K562 (cell line): ENCODE results near the gene TET2. TPM values are rescaled to one million over a fixed set of nuclear protein-coding genes. Genes with fewer than 3 reads are reported as not detected.

Source experiments
- ATAC-seq: fragments of 200-7000 bp; cut with Tn5 transposase; 3 replicates; pipeline ENCODE4 v1.9.1; 2020; ENCODE audit warnings: moderate library complexity
- BruUV-seq: library from RNA; stranded (reverse); fragments of 400-500 nt; replicated peaks from 2 replicates; lab custom pipeline; 2021; lab: Mats Ljungman, UMichigan
- CTCF ChIA-PET: fragments of 300-600 bp; formaldehyde crosslinking; extraction: SDS; loops from one replicate; lab custom pipeline; 2021; ENCODE audit warnings: low intra/inter-chr PET ratio; lab: Yijun Ruan, JAX
- POLR2A ChIA-PET: fragments of 300-600, 350-650 bp; sonication (Branson Sonifier 250); formaldehyde crosslinking; extraction: SDS; loops from one replicate; lab custom pipeline; 2021; ENCODE audit warnings: antibody characterized with exemption, inconsistent platforms; lab: Yijun Ruan, JAX
- DNase-seq, 4 experiments: peaks; one replicate each; pipeline versions ENCODE4 v3.0.0 to v3.0.0-alpha.2; 2011 to 2018; ENCODE audit warnings: low spot score in 3 of 4, mixed read lengths in 3 of 4; ENCODE audit errors: extremely low read depth in 1 of 4
- FAIRE-seq: peaks from 2 replicates; lab custom pipeline; 2011; peaks lifted over from hg19 to GRCh38; lab: Jason Lieb, UNC
- H2AFZ ChIP-seq: 2 replicates; pipeline ENCODE4 v1.6.0; 2011; ENCODE audit warnings: low read depth, low read length, control low read depth, inconsistent platforms
- H3K27ac ChIP-seq: fragments of 200-600 bp; 3 replicates; pipeline ENCODE4 v1.8.0; 2011; ENCODE audit warnings: low read depth, mild to moderate bottlenecking, control low read depth, inconsistent platforms, low read length, moderate library complexity, mixed read lengths; ENCODE audit errors: extremely low read depth
- H3K27me3 ChIP-seq, 2 experiments: fragments of 300-600 bp in 1 of 2; 2 replicates in 1 of 2; 3 replicates in 1 of 2; pipeline versions ENCODE4 v1.6.0 to v1.8.0; 2011; ENCODE audit warnings: inconsistent platforms in 2 of 2, low read length in 2 of 2, mild to moderate bottlenecking in 1 of 2, mixed read lengths in 1 of 2, moderate library complexity in 1 of 2; ENCODE audit not compliant: control insufficient read depth in 2 of 2, insufficient read depth in 2 of 2
- H3K36me3 ChIP-seq: fragments of 300-600 bp; 3 replicates; pipeline ENCODE4 v1.8.0; 2011; ENCODE audit warnings: mild to moderate bottlenecking, low read length, inconsistent platforms; ENCODE audit not compliant: control insufficient read depth, insufficient read depth
- H3K4me1 ChIP-seq, 2 experiments: fragments of 200-600 bp in 1 of 2; replicated peaks in 1 of 2; 2 replicates in 1 of 2; 3 replicates in 1 of 2; pipeline versions ENCODE4 v1.5.1 to v1.8.0; 2011; ENCODE audit warnings: inconsistent platforms in 2 of 2, low read length in 2 of 2, mild to moderate bottlenecking in 1 of 2, mixed read lengths in 1 of 2, moderate library complexity in 1 of 2; ENCODE audit not compliant: control insufficient read depth in 2 of 2, insufficient read depth in 2 of 2
- H3K4me2 ChIP-seq: 2 replicates; pipeline ENCODE4 v1.6.1; 2011; ENCODE audit warnings: low read length, control low read depth, inconsistent platforms, mixed read lengths; ENCODE audit not compliant: insufficient read depth
- H3K4me3 ChIP-seq: fragments of 200-600 bp; sonication (generic), shearing (Covaris generic); 2 replicates; pipeline ENCODE4 v1.5.1; 2016; ENCODE audit warnings: control low read depth, inconsistent platforms
- H3K79me2 ChIP-seq: fragments of 200-600 bp; 3 replicates; pipeline ENCODE4 v1.8.0; 2011; ENCODE audit warnings: low read length, inconsistent platforms; ENCODE audit not compliant: control insufficient read depth, insufficient read depth
- H3K9ac ChIP-seq, 2 experiments: 2 replicates each; pipeline versions ENCODE4 v1.6.0 to v1.6.1; 2011; ENCODE audit warnings: low read depth in 2 of 2, low read length in 2 of 2, control low read depth in 1 of 2, inconsistent platforms in 1 of 2, mild to moderate bottlenecking in 1 of 2, mixed read lengths in 1 of 2; ENCODE audit not compliant: insufficient read depth in 1 of 2
- H3K9me1 ChIP-seq: one replicate; pipeline ENCODE4 v1.6.0; 2011; ENCODE audit warnings: inconsistent platforms, mild to moderate bottlenecking, low read length, moderate library complexity; ENCODE audit not compliant: control insufficient read depth, insufficient read depth
- H3K9me3 ChIP-seq: replicated peaks from 2 replicates; pipeline ENCODE4 v1.5.1; 2011; ENCODE audit warnings: low read depth, low read length, inconsistent platforms; ENCODE audit not compliant: control insufficient read depth, insufficient read depth
- H4K20me1 ChIP-seq: replicated peaks from 2 replicates; pipeline ENCODE4 v1.6.1; 2011; ENCODE audit warnings: low read length, inconsistent platforms, mixed read lengths; ENCODE audit not compliant: control insufficient read depth, insufficient read depth
- ATF1 ChIP-seq, 2 experiments: fragments of 450-650 bp in 1 of 2; IDR thresholded peaks; 2 replicates each; pipeline ENCODE4 v1.6.1; 2016; ENCODE audit warnings: missing compliant biosample characterization in 1 of 2, missing genetic modification characterization in 1 of 2
- BCOR ChIP-seq: fragments of 450-650 bp; IDR thresholded peaks from 2 replicates; pipeline ENCODE4 v1.6.1; 2016
- CBX1 ChIP-seq: sonication (generic); IDR thresholded peaks from 2 replicates; pipeline ENCODE4 v1.6.1; 2016; ENCODE audit warnings: antibody characterized with exemption, low read depth, mild to moderate bottlenecking
- CREB3L1 ChIP-seq: fragments of 450-650 bp; IDR thresholded peaks from 2 replicates; pipeline ENCODE4 v1.6.1; 2014; ENCODE audit warnings: low read depth, mild to moderate bottlenecking, moderate library complexity, borderline replicate concordance
- CREBBP ChIP-seq: IDR thresholded peaks from one replicate; pipeline ENCODE4 v1.6.1; 2012; ENCODE audit warnings: low read depth, mild to moderate bottlenecking, control low read depth, inconsistent platforms, low read length
- GABPB2 ChIP-seq: fragments of 250-450 bp; sonication (Bioruptor Pico); conservative IDR thresholded peaks from 2 replicates; pipeline ENCODE4 v1.5.1; 2021; ENCODE audit warnings: mild to moderate bottlenecking
- PTBP1 ChIP-seq: fragments of 200-400 bp; formaldehyde crosslinking; IDR thresholded peaks from 2 replicates; pipeline ENCODE4 v1.6.1; 2017; ENCODE audit warnings: low read depth, low read length
- RHOXF2B ChIP-seq: fragments of 250-450 bp; sonication (Bioruptor Pico); conservative IDR thresholded peaks from 2 replicates; pipeline ENCODE4 v1.5.1; 2021
- SNAPC5 ChIP-seq: fragments of 250-450 bp; sonication (Bioruptor Pico); IDR thresholded peaks from 2 replicates; pipeline ENCODE4 v1.8.0; 2021; ENCODE audit warnings: moderate library complexity, mild to moderate bottlenecking, inconsistent platforms
- ZNF124 ChIP-seq: sonication (generic); formaldehyde crosslinking; IDR thresholded peaks from 2 replicates; pipeline ENCODE4 v1.8.1; 2022; ENCODE audit warnings: missing genetic modification reagents
- ZNF165 ChIP-seq: fragments of 250-450 bp; sonication (Bioruptor Pico); IDR thresholded peaks from 2 replicates; pipeline ENCODE4 v1.4.0; 2020; ENCODE audit warnings: borderline replicate concordance
- ZNF592 ChIP-seq: fragments of 450-650 bp; IDR thresholded peaks from 2 replicates; pipeline ENCODE4 v1.6.1; 2017; ENCODE audit warnings: antibody characterized with exemption, mild to moderate bottlenecking
- WGBS: fragments of 100-300 bp; shearing (Covaris generic); methylation state at CpG from one replicate; pipeline ENCODE4 v1.1.6; 2016; ENCODE audit warnings: low coverage, mixed read lengths; ENCODE audit not compliant: insufficient coverage; ENCODE audit errors: missing lambda C conversion rate; 5-methylcytosine and 5-hydroxymethylcytosine counted together
- in situ Hi-C: fragments of 300-500 bp; cut with MboI; formaldehyde crosslinking; loops from 4 replicates; pipeline ENCODE4 v1.15.0; 2018; ENCODE audit warnings: inconsistent platforms, mixed read lengths
- intact Hi-C: fragments of 100-400 bp; cut with micrococcal nuclease; formaldehyde crosslinking; loops from 2 replicates; pipeline ENCODE4 v1.14.2; 2022
- polyA plus RNA-seq, 8 experiments: library from polyadenylated mRNA; depleted of rRNA in 4 of 8; stranded (reverse) in 5 of 8; unstranded in 3 of 8; fragments of >200 nt; fragmentation: Nextera tagmentation in 2 of 8; fragmentation: Illumina TruSeq in 1 of 8; extraction: Ambion mirVana in 2 of 8; extraction: Trizol in 1 of 8; gene quantifications; 2 replicates each; pipeline versions ENCODE4 v1.2.1 to v1.2.3, GENCODE V29; 2011 to 2014; ENCODE audit warnings: inconsistent platforms in 1 of 8, missing spikeins in 1 of 8
- total RNA-seq, 7 experiments: library from RNA; depleted of rRNA in 6 of 7; stranded (reverse); fragments of >200 nt in 6 of 7; fragmentation: Illumina TruSeq in 2 of 7; extraction: Trizol in 2 of 7; gene quantifications; 2 replicates each; pipeline versions ENCODE4 v1.2.1 to v1.2.3, GENCODE V29; 2011 to 2021; ENCODE audit warnings: low replicate concordance in 1 of 7

TET2 gene
- total and polyA plus RNA-seq, 9 of the 15 experiments (the other 6 are each of a cell fraction or from before 2014, with no cell fraction given) = 0.80 to 11.1 (median 4.9) TPM

- Histone ChIP-seq H3K9me1 (no peaks in the 10 kb centered on the region), H4K20me1 (no peaks in the 10 kb centered on the region), H3K4me3 (no peak overlapping the region), H3K36me3 (no peaks in the 10 kb centered on the region), H3K27ac (no peak overlapping the region), H3K27me3 (no peaks in the 10 kb centered on the region), H2AFZ (no peak overlapping the region), H3K9me3 (no peaks in the 10 kb centered on the region), H3K4me1 (no peaks in the 10 kb centered on the region), H3K79me2 (no peaks in the 10 kb centered on the region), H3K9ac (no peak overlapping the region), H3K4me2 (no peak overlapping the region)
- ChIA-PET POLR2A (no interaction called here), CTCF (no interaction called here)
- no TSS peak for BruUV-seq
- intact Hi-C loops (no loop called here), in situ Hi-C loops (no loop called here)
- WGBS = 0% methylated on average over 2 of the region's 2 CpGs
- no peak for DNase-seq
- no peak for ATAC-seq
- TF ChIP-seq RHOXF2B (CRISPR knock-in tag) (no peak), CREB3L1 (no peak), SNAPC5 (CRISPR knock-in tag) (no peak), CBX1 (no peak)
- no peak for FAIRE-seq
Measured at GRCh38 chr4:105327222-105327621, 180.5 kb downstream of the TET2 start.

- DNase-seq = no peak
- no peak for ATAC-seq
- H3K79me2 ChIP-seq = no peaks in the 10 kb centered on the region
- no peak overlapping the region for H3K4me3 ChIP-seq
- no TSS peak for BruUV-seq
- H3K27me3 ChIP-seq = no peaks in the 10 kb centered on the region
- H3K36me3 ChIP-seq = no peaks in the 10 kb centered on the region
- no peaks in the 10 kb centered on the region for H4K20me1 ChIP-seq
- no peak overlapping the region for H2AFZ ChIP-seq
- H3K9me3 ChIP-seq = no peaks in the 10 kb centered on the region
- H3K27ac ChIP-seq = no peak overlapping the region
- ChIA-PET CTCF (no interaction called here), POLR2A (no interaction called here)
- no peak overlapping the region for H3K9ac ChIP-seq
- in situ Hi-C loops (no loop called here), intact Hi-C loops (no loop called here)
- H3K4me2 ChIP-seq = no peak overlapping the region
- no peaks in the 10 kb centered on the region for H3K4me1 ChIP-seq
- H3K9me1 ChIP-seq = no peaks in the 10 kb centered on the region
- no peak for FAIRE-seq
- TF ChIP-seq ZNF592 = no peak
- no peak for TF ChIP-seq BCOR
- no peak for TF ChIP-seq GABPB2 (CRISPR knock-in tag)
- no peak for TF ChIP-seq CREBBP
- no peak for TF ChIP-seq ZNF165 (CRISPR knock-in tag)
- no peak for TF ChIP-seq ATF1 (CRISPR knock-in tag; IDR thresholded peaks at IDR 0.05)
- TF ChIP-seq ATF1 (tag; IDR thresholded peaks at IDR 0.05) = no peak
- no peak for TF ChIP-seq PTBP1
- no peak for TF ChIP-seq ZNF124 (CRISPR knock-in tag)
Measured at GRCh38 chr4:105327956-105328355, 181.3 kb downstream of the TET2 start.
